ENCODE measurements around the gene DAPK1.

DAPK1 gene

DNA sequence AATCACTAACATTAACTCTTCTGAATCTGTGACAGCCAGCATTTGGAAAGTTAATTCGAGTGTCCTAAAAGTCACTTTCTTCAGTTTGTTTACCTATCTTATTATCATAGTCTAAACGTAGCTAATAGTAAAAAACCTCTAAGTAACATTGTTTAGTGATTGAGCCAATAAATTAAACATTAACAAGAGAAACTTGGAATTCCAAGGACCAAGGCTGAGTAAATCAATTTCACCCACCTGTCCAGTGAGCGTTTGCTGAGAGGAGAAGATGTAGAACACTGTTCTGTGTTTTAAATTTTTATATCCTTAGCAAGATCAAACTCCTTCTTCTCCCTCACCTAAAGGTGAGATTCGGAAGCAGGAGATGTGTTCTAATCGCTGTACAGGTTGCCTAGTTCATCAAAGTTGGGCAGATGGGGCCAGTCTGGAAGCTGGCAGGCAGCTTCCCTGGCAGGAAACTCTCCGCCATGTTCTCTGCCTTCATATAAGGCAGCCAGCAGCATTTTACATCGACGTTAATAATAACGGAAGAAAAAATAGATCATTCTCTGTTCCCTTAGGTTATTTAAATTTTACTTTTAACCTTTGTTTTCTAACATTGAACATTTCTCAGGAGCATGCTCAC is 89.2 kb downstream of the DAPK1 start:
- DNase-seq (ENCODE audit: low read depth, low spot score): no peak
- CTCF ChIA-PET: no interaction called here
- no peak overlapping the region for H3K4me3 ChIP-seq (ENCODE audit: low read depth, low read length)
- TF ChIP-seq, protein P1, sequence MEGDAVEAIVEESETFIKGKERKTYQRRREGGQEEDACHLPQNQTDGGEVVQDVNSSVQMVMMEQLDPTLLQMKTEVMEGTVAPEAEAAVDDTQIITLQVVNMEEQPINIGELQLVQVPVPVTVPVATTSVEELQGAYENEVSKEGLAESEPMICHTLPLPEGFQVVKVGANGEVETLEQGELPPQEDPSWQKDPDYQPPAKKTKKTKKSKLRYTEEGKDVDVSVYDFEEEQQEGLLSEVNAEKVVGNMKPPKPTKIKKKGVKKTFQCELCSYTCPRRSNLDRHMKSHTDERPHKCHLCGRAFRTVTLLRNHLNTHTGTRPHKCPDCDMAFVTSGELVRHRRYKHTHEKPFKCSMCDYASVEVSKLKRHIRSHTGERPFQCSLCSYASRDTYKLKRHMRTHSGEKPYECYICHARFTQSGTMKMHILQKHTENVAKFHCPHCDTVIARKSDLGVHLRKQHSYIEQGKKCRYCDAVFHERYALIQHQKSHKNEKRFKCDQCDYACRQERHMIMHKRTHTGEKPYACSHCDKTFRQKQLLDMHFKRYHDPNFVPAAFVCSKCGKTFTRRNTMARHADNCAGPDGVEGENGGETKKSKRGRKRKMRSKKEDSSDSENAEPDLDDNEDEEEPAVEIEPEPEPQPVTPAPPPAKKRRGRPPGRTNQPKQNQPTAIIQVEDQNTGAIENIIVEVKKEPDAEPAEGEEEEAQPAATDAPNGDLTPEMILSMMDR (IDR thresholded peaks at IDR 0.05; ENCODE audit: insufficient read depth, low read length, missing control alignments): no peak
- POLR2A ChIA-PET: no interaction called here

DNA sequence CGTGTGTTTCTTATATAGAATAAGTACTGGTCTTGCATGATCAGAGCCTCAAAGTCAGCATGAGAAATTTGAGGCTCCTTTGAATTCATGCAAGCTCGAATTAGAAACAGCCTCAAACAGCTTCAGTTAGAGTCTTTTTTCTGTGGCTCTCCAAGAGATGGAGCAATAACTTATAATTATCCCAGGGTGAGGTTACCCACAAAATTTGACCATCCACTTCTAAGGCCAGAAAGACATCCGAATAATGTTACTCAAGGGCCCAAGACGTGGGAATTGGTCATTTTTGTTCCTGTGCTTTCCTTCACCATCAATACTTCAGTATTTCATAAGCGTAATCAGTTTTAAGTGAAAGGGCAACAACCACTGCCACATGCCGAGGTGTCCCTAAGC is 89.7 kb downstream of the DAPK1 start:
- POLR2A ChIA-PET: no interaction called here
- DNase-seq (ENCODE audit: low read depth, low spot score): no peak
- CTCF ChIA-PET: no interaction called here
- no peak overlapping the region for H3K4me3 ChIP-seq (ENCODE audit: low read depth, low read length)
- TF ChIP-seq, protein P1 (IDR thresholded peaks at IDR 0.05; ENCODE audit: insufficient read depth, low read length, missing control alignments): no peak

DNA sequence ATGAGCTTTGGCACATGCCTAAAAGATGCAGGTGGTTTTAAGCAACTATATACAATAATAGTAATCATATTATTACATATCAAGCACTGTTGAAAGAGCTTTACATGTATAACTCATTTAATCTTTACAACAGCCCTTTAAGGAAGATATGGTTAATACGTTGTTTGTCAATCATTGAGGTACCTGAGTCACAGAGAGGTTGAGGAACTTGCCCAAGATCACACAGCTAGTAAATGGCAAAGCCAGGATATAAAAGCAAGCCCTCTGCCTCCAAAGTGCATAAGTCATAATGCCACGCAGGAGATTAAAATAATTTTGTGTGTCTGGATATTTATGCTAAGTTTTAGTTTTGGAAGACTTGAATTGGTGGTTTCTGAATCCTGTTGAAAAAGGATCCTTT is 90.2 kb downstream of the DAPK1 start:
- TF ChIP-seq, protein P1 (IDR thresholded peaks at IDR 0.05; ENCODE audit: insufficient read depth, low read length, missing control alignments): no peak
- H3K4me3 ChIP-seq (ENCODE audit: low read depth, low read length): no peak overlapping the region
- POLR2A ChIA-PET: no interaction called here
- DNase-seq (ENCODE audit: low read depth, low spot score): no peak
- CTCF ChIA-PET: no interaction called here

DNA sequence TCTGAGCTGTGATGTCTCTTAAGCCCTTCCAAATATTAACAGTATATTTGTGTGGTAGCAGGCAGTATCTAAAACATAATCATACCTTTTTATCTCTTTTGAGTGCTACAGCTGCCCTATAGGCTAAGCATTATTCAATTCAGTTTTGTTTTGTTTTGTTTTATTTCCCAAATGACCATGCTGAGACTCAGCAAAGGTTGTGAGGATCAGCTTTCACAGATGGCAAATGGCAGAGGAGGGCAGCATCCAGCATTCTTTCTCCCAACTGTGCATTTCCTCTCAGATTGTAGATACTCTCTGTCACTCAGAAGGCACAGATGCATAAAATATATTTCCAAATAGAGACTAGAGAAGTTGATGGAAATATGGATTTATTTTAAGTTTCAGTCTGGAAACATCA is 90.7 kb downstream of the DAPK1 start:
- TF ChIP-seq, protein P1 (IDR thresholded peaks at IDR 0.05; ENCODE audit: insufficient read depth, low read length, missing control alignments): no peak
- no peak for DNase-seq (ENCODE audit: low read depth, low spot score)
- ChIA-PET CTCF (no interaction called here), POLR2A (no interaction called here)
- no peak overlapping the region for H3K4me3 ChIP-seq (ENCODE audit: low read depth, low read length)

DNA sequence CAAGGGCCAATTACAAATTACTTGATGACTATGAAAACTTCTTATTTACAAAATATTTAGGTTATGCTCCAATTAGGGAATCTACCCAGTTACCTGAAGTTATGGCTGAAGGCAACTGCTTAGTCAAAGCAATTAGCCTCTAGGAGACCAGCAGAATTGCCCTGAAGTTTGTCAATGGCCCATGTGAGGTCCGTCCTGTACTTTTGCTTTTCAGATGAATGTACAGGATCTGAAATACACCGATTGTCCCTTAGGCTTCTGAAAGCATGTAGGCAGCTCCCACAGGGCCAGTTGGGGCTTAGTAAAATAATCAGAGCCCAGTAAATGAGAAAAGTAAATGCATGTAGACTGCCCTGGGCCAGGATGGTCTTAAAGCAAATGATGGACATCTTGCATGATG is 93.3 kb downstream of the DAPK1 start:
- DNase-seq (ENCODE audit: low read depth, low spot score): no peak
- ChIA-PET CTCF (no interaction called here), POLR2A (no interaction called here)
- TF ChIP-seq, protein P1 (IDR thresholded peaks at IDR 0.05; ENCODE audit: insufficient read depth, low read length, missing control alignments): no peak
- H3K4me3 ChIP-seq (ENCODE audit: low read depth, low read length): no peak overlapping the region

DNA sequence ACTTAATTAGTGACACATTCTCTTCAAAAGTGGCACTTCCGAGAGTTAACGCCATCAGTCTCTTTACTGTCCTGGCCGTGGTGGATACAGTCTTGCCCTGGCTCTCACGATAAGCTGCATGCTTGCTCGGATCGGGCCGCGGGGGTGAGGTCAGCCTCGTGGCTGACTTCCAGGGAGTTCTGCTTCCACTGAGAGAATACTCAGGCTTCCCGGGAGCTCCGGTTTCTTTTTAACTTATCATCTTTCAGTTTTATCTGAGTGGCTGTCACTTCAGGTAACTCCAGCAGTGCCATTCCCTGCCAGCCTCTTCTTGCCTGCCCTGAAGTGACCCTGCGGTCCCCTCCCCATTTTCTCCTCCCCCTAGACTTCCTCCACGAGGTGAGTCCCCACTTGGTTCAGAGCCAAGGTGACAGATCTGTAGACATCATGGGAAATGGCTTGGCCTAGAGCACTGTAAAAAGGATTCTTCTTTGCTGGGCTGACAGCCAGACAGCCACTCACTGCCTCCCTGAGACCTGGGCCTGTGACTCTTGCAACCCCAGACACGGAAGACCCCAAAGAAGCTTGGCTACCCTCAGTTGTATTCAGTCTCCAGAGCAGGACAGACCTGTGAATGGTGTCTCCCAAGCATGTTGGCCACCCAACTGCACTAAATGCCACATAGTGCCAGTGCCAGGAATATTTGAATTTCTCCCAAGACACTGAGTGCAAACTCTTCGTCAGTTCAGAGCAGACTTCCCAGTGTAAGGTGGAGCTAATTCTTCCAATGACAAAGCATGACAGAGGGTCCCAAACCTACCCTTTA is 95.1 kb downstream of the DAPK1 start:
- TF ChIP-seq, protein P1 (IDR thresholded peaks at IDR 0.05; ENCODE audit: insufficient read depth, low read length, missing control alignments): no peak
- DNase-seq (ENCODE audit: low read depth, low spot score): no peak
- ChIA-PET CTCF (no interaction called here), POLR2A (no interaction called here)
- no peak overlapping the region for H3K4me3 ChIP-seq (ENCODE audit: low read depth, low read length)
